Uterus (tissue), 4 donors: ENCODE data around the gene CRTC3. TPM values are rescaled to one million over a fixed set of nuclear protein-coding genes. Genes with fewer than 3 reads are reported as not detected.

Experiments used
- DNase-seq, 2 donors: peaks; one replicate each; pipeline ENCODE4 v3.0.0-alpha.2; 2019 to 2020
- H3K27ac ChIP-seq, 2 donors: fragments of 200-600 bp; sonication (generic); 1 replicate in 1 of 2; 2 replicates in 1 of 2; pipeline ENCODE4 v1.5.1; 2016 to 2018
- H3K27me3 ChIP-seq, 2 donors: fragments of 200-600 bp; sonication (generic); one replicate each; pipeline ENCODE4 v1.5.1; 2018 to 2019; ENCODE audit warnings: control low read depth in 1 of 2
- H3K36me3 ChIP-seq, 2 donors: fragments of 200-600 bp; sonication (generic); one replicate each; pipeline ENCODE4 v1.5.1; 2019; ENCODE audit warnings: control low read depth in 1 of 2
- H3K4me1 ChIP-seq, 2 donors: fragments of 200-600 bp; sonication (generic); one replicate each; pipeline ENCODE4 v1.5.1; 2018 to 2019; ENCODE audit warnings: control low read depth in 1 of 2
- H3K4me3 ChIP-seq, 2 donors: fragments of 200-600 bp; sonication (generic); 1 replicate in 1 of 2; 2 replicates in 1 of 2; pipeline ENCODE4 v1.5.1; 2018 to 2019; ENCODE audit warnings: mild to moderate bottlenecking in 1 of 2
- H3K9me3 ChIP-seq, 2 donors: fragments of 200-600 bp; sonication (generic); one replicate each; pipeline ENCODE4 v1.5.1; 2019; ENCODE audit warnings: control low read depth in 1 of 2
- POLR2A ChIP-seq, 2 donors: fragments of 450-650 bp; IDR thresholded peaks; one replicate each; pipeline ENCODE4 v1.6.1; 2016; ENCODE audit warnings: antibody characterized with exemption in 2 of 2, mild to moderate bottlenecking in 1 of 2, moderate library complexity in 1 of 2
- intact Hi-C: fragments of 100-400 bp; cut with DNase I; formaldehyde crosslinking; loops from one replicate; pipeline ENCODE4 v1.15.1; 2023; ENCODE audit warnings: low total_unique reads
- total RNA-seq, 4 donors: library from RNA; depleted of rRNA in 3 of 4; stranded (reverse); fragments of >200 nt in 3 of 4; gene quantifications; one replicate each; pipeline versions ENCODE4 v1.1.0 to v1.2.4, GENCODE V29; 2014 to 2023
- TF ChIP-seq, protein P1 (sequence below), 4 experiments: fragments of 200-600 bp in 2 of 4; fragments of 450-650 bp in 2 of 4; sonication (generic) in 2 of 4; IDR thresholded peaks; one replicate each; pipeline ENCODE4 v1.5.1; 2016 to 2019; ENCODE audit warnings: antibody characterized with exemption in 4 of 4, mild to moderate bottlenecking in 2 of 4, moderate library complexity in 1 of 4
- donor health status: DM: yes; HTN: yes; CAD: no.

The CRTC3 gene
- total RNA-seq, 4 donors from 2014 or later, result 18.4 to 89.4 (median 40.9) TPM

- no peak overlapping the region for H3K27ac ChIP-seq
- no peak for TF ChIP-seq POLR2A (IDR thresholded peaks at IDR 0.05)
- TF ChIP-seq, protein P1, sequence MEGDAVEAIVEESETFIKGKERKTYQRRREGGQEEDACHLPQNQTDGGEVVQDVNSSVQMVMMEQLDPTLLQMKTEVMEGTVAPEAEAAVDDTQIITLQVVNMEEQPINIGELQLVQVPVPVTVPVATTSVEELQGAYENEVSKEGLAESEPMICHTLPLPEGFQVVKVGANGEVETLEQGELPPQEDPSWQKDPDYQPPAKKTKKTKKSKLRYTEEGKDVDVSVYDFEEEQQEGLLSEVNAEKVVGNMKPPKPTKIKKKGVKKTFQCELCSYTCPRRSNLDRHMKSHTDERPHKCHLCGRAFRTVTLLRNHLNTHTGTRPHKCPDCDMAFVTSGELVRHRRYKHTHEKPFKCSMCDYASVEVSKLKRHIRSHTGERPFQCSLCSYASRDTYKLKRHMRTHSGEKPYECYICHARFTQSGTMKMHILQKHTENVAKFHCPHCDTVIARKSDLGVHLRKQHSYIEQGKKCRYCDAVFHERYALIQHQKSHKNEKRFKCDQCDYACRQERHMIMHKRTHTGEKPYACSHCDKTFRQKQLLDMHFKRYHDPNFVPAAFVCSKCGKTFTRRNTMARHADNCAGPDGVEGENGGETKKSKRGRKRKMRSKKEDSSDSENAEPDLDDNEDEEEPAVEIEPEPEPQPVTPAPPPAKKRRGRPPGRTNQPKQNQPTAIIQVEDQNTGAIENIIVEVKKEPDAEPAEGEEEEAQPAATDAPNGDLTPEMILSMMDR (IDR thresholded peaks at IDR 0.05), result no peak
Measured at GRCh38 chr15:90571063-90571541, 41.4 kb downstream of the CRTC3 start.

GRCh38 chr15:90572893-90573292 lies 43.2 kb downstream of the CRTC3 start:
- TF ChIP-seq POLR2A (IDR thresholded peaks at IDR 0.05), result no peak
- TF ChIP-seq, protein P1 (IDR thresholded peaks at IDR 0.05), result no peak
- DNase-seq, result no peak
- no peak overlapping the region for H3K27ac ChIP-seq
- H3K4me3 ChIP-seq, result no peak overlapping the region
- intact Hi-C loops, result no loop called here
- no peaks in the 10 kb centered on the region for H3K36me3 ChIP-seq
- H3K27me3 ChIP-seq, result no peaks in the 10 kb centered on the region
- H3K9me3 ChIP-seq, result no peaks in the 10 kb centered on the region
- H3K4me1 ChIP-seq, result no peaks in the 10 kb centered on the region

More at GRCh38 chr15:90571063-90571541, 41.4 kb downstream of the CRTC3 start:
- no peak overlapping the region for H3K4me3 ChIP-seq
- no peak for DNase-seq
- intact Hi-C loops, result no loop called here
- no peaks in the 10 kb centered on the region for H3K9me3 ChIP-seq
- no peaks in the 10 kb centered on the region for H3K36me3 ChIP-seq
- H3K4me1 ChIP-seq, result no peaks in the 10 kb centered on the region
- H3K27me3 ChIP-seq, result no peaks in the 10 kb centered on the region

DNA sequence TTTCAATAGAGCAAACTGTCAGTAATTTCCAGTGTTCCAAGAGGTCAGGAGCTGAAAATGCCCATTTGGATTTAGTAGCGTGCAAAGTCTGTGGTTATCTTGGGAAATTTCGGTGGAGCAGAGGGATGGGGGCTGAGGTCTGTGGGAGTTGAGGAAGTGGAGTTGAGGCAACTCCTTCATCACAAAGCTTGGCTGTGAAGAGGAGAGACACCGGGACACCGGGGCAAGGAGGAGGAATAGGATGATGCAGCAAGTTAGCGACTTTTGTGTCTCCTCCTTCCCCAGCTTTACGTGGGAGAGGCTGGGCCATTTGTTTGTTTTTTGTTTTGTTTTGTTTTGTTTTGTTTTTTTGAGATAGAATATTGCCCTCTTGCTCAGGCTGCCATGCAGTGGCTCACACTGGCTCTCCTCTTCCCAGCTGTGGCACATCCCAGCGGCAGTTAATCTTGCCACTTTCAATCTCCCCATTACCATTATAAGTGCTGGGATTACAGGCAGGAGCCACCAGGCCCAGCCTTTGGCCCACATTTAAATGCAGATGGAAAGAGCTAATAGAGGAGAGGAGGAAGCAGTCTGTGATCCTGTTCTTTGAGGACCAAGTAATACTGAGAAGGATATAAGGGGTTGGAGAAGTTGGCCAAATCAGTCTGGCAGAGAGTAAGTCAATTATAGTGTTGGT lies 47.1 kb downstream of the CRTC3 start:
- DNase-seq, result no peak
- Histone ChIP-seq H3K27me3 (no peaks in the 10 kb centered on the region), H3K27ac (peak overlapping the region in 1 of 2 donors; percentile 13), H3K36me3 (no peaks in the 10 kb centered on the region), H3K4me3 (no peak overlapping the region), H3K9me3 (no peaks in the 10 kb centered on the region), H3K4me1 (no peaks in the 10 kb centered on the region)
- intact Hi-C loops, result no loop called here
- no peak for TF ChIP-seq POLR2A (IDR thresholded peaks at IDR 0.05)
- TF ChIP-seq, protein P1 (IDR thresholded peaks at IDR 0.05), result no peak

DNA sequence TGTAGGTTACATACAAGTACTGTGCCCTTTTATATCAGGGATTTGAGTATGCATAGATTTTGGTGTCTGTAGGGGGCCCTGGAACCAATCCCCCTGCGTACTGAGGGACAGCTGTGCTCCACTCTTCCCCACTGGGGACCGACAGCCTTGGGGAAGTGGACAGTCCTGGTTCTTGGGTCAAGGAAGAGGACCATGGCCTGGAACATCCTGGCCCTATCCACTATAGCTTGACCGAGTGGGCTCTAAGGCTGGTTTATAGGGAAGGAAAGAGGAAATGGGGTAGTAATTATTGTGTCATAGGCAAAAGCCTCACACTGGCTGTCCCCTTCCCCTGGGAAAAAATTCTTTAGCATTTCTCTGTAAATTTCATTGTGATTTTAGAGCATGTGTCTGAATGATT lies 49.5 kb downstream of the CRTC3 start:
- DNase-seq, result no peak
- H3K9me3 ChIP-seq, result no peaks in the 10 kb centered on the region
- no peaks in the 10 kb centered on the region for H3K4me1 ChIP-seq
- intact Hi-C loops, result no loop called here
- TF ChIP-seq, protein P1 (IDR thresholded peaks at IDR 0.05), result no peak
- TF ChIP-seq POLR2A (IDR thresholded peaks at IDR 0.05), result no peak
- H3K27ac ChIP-seq, result no peak overlapping the region
- no peak overlapping the region for H3K4me3 ChIP-seq
- H3K27me3 ChIP-seq, result no peaks in the 10 kb centered on the region
- no peaks in the 10 kb centered on the region for H3K36me3 ChIP-seq

- Histone ChIP-seq H3K36me3 (no peaks in the 10 kb centered on the region), H3K27ac (no peak overlapping the region), H3K4me1 (no peaks in the 10 kb centered on the region), H3K9me3 (no peaks in the 10 kb centered on the region), H3K4me3 (no peak overlapping the region), H3K27me3 (no peaks in the 10 kb centered on the region)
- TF ChIP-seq POLR2A (IDR thresholded peaks at IDR 0.05), result no peak
- TF ChIP-seq, protein P1 (IDR thresholded peaks at IDR 0.05), result no peak
- DNase-seq, result no peak
- intact Hi-C loops, result no loop called here
Measured at GRCh38 chr15:90580099-90580498, 50.4 kb downstream of the CRTC3 start.
